IMR-90 (cell line): ENCODE data around the gene KBTBD8. TPM values are rescaled to one million over a fixed set of nuclear protein-coding genes. Genes with fewer than 3 reads are reported as not detected.

Source experiments
- ATAC-seq: fragments of 200-7000 bp; cut with Tn5 transposase; 2 replicates; pipeline ENCODE4 v1.9.1; 2020; ENCODE audit warnings: low read depth, mild to moderate bottlenecking, moderate library complexity
- BruUV-seq: library from RNA; stranded (reverse); fragments of 400-500 nt; replicated peaks from 2 replicates; lab custom pipeline; 2021; lab: Mats Ljungman, UMichigan
- CTCF ChIA-PET: fragments of 300-600 bp; formaldehyde crosslinking; extraction: SDS; loops from one replicate; lab custom pipeline; 2021; ENCODE audit warnings: antibody characterized with exemption; lab: Yijun Ruan, JAX
- POLR2A ChIA-PET: fragments of 300-600 bp; sonication (Branson Sonifier 250); formaldehyde crosslinking; loops from one replicate; lab custom pipeline; 2022; ENCODE audit warnings: antibody characterized with exemption; ENCODE audit not compliant: unreplicated experiment; lab: Charles Lee
- DNase-seq: peaks from one replicate; pipeline ENCODE4 v3.0.0; 2013
- H2AFZ ChIP-seq: replicated peaks from 2 replicates; pipeline ENCODE3; 2013; ENCODE audit warnings: low read length, mild to moderate bottlenecking; ENCODE audit not compliant: poor library complexity
- H2AK5ac ChIP-seq: 2 replicates; pipeline ENCODE4 v1.6.1; 2013; ENCODE audit warnings: low read depth, low read length, inconsistent platforms
- H2AK9ac ChIP-seq: replicated peaks from 2 replicates; pipeline ENCODE3; 2013; ENCODE audit warnings: mild to moderate bottlenecking, low read depth, low read length, moderate library complexity; ENCODE audit not compliant: poor library complexity
- H2BK120ac ChIP-seq: 2 replicates; pipeline ENCODE4 v1.6.1; 2013; ENCODE audit warnings: low read depth, low read length, inconsistent platforms
- H2BK15ac ChIP-seq: 3 replicates; pipeline ENCODE4 v1.6.1; 2013; ENCODE audit warnings: low read depth, low read length, inconsistent platforms
- H2BK20ac ChIP-seq: 2 replicates; pipeline ENCODE4 v1.6.1; 2013; ENCODE audit warnings: low read depth, mild to moderate bottlenecking, inconsistent platforms, low read length, moderate library complexity
- H2BK5ac ChIP-seq: 2 replicates; pipeline ENCODE4 v1.6.1; 2013; ENCODE audit warnings: mild to moderate bottlenecking, low read depth, low read length, inconsistent platforms; ENCODE audit not compliant: poor library complexity, severe bottlenecking
- H3K14ac ChIP-seq: replicated peaks from 2 replicates; pipeline ENCODE4 v1.6.1; 2013; ENCODE audit warnings: low read depth, low read length, inconsistent platforms
- H3K18ac ChIP-seq: 2 replicates; pipeline ENCODE4 v1.6.1; 2013; ENCODE audit warnings: low read depth, low read length, control low read depth
- H3K23ac ChIP-seq: 2 replicates; pipeline ENCODE4 v1.6.1; 2013; ENCODE audit warnings: low read depth, low read length, inconsistent platforms
- H3K27ac ChIP-seq: 2 replicates; pipeline ENCODE4 v1.5.1; 2013; ENCODE audit warnings: mild to moderate bottlenecking, control low read depth, low read length; ENCODE audit not compliant: insufficient read depth
- H3K27me3 ChIP-seq: 2 replicates; pipeline ENCODE4 v1.6.1; 2013; ENCODE audit warnings: low read length; ENCODE audit not compliant: control insufficient read depth, insufficient read depth
- H3K36me3 ChIP-seq: 2 replicates; pipeline ENCODE4 v1.6.1; 2013; ENCODE audit warnings: low read length, mixed read lengths; ENCODE audit not compliant: control insufficient read depth, insufficient read depth
- H3K4ac ChIP-seq: 2 replicates; pipeline ENCODE4 v1.6.1; 2013; ENCODE audit warnings: low read depth, low read length, inconsistent platforms
- H3K4me1 ChIP-seq: 2 replicates; pipeline ENCODE4 v1.6.1; 2013; ENCODE audit warnings: low read length, mixed read lengths; ENCODE audit not compliant: control insufficient read depth, insufficient read depth
- H3K4me2 ChIP-seq: 2 replicates; pipeline ENCODE4 v1.6.1; 2013; ENCODE audit warnings: low read depth, mild to moderate bottlenecking, control low read depth, low read length, moderate library complexity
- H3K4me3 ChIP-seq: 2 replicates; pipeline ENCODE4 v1.5.1; 2013; ENCODE audit warnings: low read depth, mild to moderate bottlenecking, control low read depth, low read length, moderate library complexity; ENCODE audit not compliant: insufficient read depth
- H3K56ac ChIP-seq: 2 replicates; pipeline ENCODE4 v1.6.1; 2013; ENCODE audit warnings: low read length, inconsistent platforms; ENCODE audit not compliant: insufficient read depth; ENCODE audit errors: extremely low read depth
- H3K79me1 ChIP-seq, 2 experiments: 2 replicates each; pipeline ENCODE4 v1.6.1; 2013; ENCODE audit warnings: low read length in 2 of 2, inconsistent platforms in 1 of 2, low read depth in 1 of 2
- H3K9ac ChIP-seq: 2 replicates; pipeline ENCODE4 v1.6.1; 2013; ENCODE audit warnings: low read depth, low read length, control low read depth
- H3K9me1 ChIP-seq: 2 replicates; pipeline ENCODE4 v1.6.1; 2013; ENCODE audit warnings: low read length, inconsistent platforms; ENCODE audit not compliant: insufficient read depth
- H3K9me3 ChIP-seq: 2 replicates; pipeline ENCODE4 v1.6.1; 2013; ENCODE audit warnings: low read length; ENCODE audit not compliant: control insufficient read depth, insufficient read depth
- H4K20me1 ChIP-seq: 2 replicates; pipeline ENCODE4 v1.6.1; 2013; ENCODE audit warnings: low read length, inconsistent platforms; ENCODE audit not compliant: insufficient read depth
- H4K5ac ChIP-seq: 2 replicates; pipeline ENCODE4 v1.6.1; 2013; ENCODE audit warnings: mild to moderate bottlenecking, low read depth, low read length, control low read depth
- H4K8ac ChIP-seq, 2 experiments: 2 replicates each; pipeline ENCODE4 v1.6.1; 2013; ENCODE audit warnings: low read depth in 2 of 2, low read length in 2 of 2, control low read depth in 1 of 2, inconsistent platforms in 1 of 2
- H4K91ac ChIP-seq: 2 replicates; pipeline ENCODE4 v1.6.1; 2013; ENCODE audit warnings: low read depth, low read length, inconsistent platforms; ENCODE audit not compliant: insufficient read depth
- BHLHE40 ChIP-seq: fragments of 150-350 bp; IDR thresholded peaks from 2 replicates; pipeline ENCODE4 v1.6.1; 2016; ENCODE audit warnings: mild to moderate bottlenecking, low read depth, low read length
- CHD1 ChIP-seq: IDR thresholded peaks from 2 replicates; pipeline ENCODE4 v1.6.1; 2012; ENCODE audit warnings: low read depth, low read length, improper control_type of control experiment
- CTCF ChIP-seq: conservative IDR thresholded peaks from 2 replicates; pipeline ENCODE4 v1.5.1; 2012; ENCODE audit warnings: mild to moderate bottlenecking, low read depth, low read length, improper control_type of control experiment
- FOS ChIP-seq: fragments of 150-350 bp; IDR thresholded peaks from 2 replicates; pipeline ENCODE4 v1.6.1; 2016; ENCODE audit warnings: low read depth, low read length
- MAFK ChIP-seq: IDR thresholded peaks from 2 replicates; pipeline ENCODE4 v1.6.1; 2012; ENCODE audit warnings: low read depth, low read length, improper control_type of control experiment
- NFE2L2 ChIP-seq: fragments of 150-350 bp; IDR thresholded peaks from 2 replicates; pipeline ENCODE4 v1.6.1; 2016; ENCODE audit warnings: low read depth, mild to moderate bottlenecking, low read length
- RAD21 ChIP-seq: IDR thresholded peaks from 2 replicates; pipeline ENCODE4 v1.6.1; 2012; ENCODE audit warnings: low read length, improper control_type of control experiment
- RFX5 ChIP-seq: IDR thresholded peaks from 2 replicates; pipeline ENCODE4 v1.8.0; 2012; ENCODE audit warnings: low read depth, mild to moderate bottlenecking, low read length, moderate library complexity
- WGBS, 2 experiments: methylation state at CpG; one replicate each; pipeline versions ENCODE4 v1.1.5 to v1.1.7; 2013; ENCODE audit warnings: missing lambda C conversion rate in 2 of 2; ENCODE audit not compliant: insufficient read length in 1 of 2; ENCODE audit errors: extremely low coverage in 2 of 2; 5-methylcytosine and 5-hydroxymethylcytosine counted together
- dilution Hi-C: fragments of 300-500 bp; cut with HindIII; formaldehyde crosslinking; loops from one replicate; pipeline ENCODE4 v1.14.3; 2018; ENCODE audit warnings: low sequenced_read_pairs; ENCODE audit not compliant: unreplicated experiment
- in situ Hi-C: fragments of 300-500 bp; cut with MboI; formaldehyde crosslinking; loops from 3 replicates; pipeline ENCODE4 v1.14.3; 2019; ENCODE audit warnings: low sequenced_read_pairs, inconsistent platforms, mixed read lengths
- intact Hi-C: fragments of 100-400 bp; cut with micrococcal nuclease; formaldehyde crosslinking; loops from 2 replicates; pipeline ENCODE4 v1.10.0; 2022
- polyA plus RNA-seq, 3 experiments: library from polyadenylated mRNA; depleted of rRNA; stranded (reverse); fragments of >200 nt; gene quantifications; 2 replicates each; pipeline ENCODE4 v1.2.3, GENCODE V29; 2012; ENCODE audit warnings: low replicate concordance in 1 of 3
- total RNA-seq: library from RNA; depleted of rRNA; stranded (reverse); fragments of >200 nt; gene quantifications from 2 replicates; pipeline ENCODE4 v1.2.3, GENCODE V29; 2012
- TF ChIP-seq, protein P1 (sequence below): fragments of 150-350 bp; IDR thresholded peaks from 2 replicates; pipeline ENCODE4 v1.6.1; 2016; ENCODE audit warnings: low read depth, mild to moderate bottlenecking, low read length, moderate library complexity, borderline replicate concordance

Gene KBTBD8
- total and polyA plus RNA-seq, 2 of the 4 experiments (the other 2 are of a cell fraction), result 1.5 to 8.6 TPM

GRCh38 chr3:66958067-66958466 is 40.0 kb upstream of the KBTBD8 start:
- ChIA-PET POLR2A (no interaction called here), CTCF (interaction anchor here (1.3 kb wide), 2 partner anchors 13 to 1917 kb away, joined by 4 to 5 read pairs; no protein-coding TSS in a partner anchor)
- H2BK5ac ChIP-seq, result no peak overlapping the region
- TF ChIP-seq NFE2L2 (no peak), RFX5 (no peak), CTCF (no peak), FOS (no peak), BHLHE40 (no peak), RAD21 (no peak), MAFK (no peak), CHD1 (no peak)
- TF ChIP-seq, protein P1, sequence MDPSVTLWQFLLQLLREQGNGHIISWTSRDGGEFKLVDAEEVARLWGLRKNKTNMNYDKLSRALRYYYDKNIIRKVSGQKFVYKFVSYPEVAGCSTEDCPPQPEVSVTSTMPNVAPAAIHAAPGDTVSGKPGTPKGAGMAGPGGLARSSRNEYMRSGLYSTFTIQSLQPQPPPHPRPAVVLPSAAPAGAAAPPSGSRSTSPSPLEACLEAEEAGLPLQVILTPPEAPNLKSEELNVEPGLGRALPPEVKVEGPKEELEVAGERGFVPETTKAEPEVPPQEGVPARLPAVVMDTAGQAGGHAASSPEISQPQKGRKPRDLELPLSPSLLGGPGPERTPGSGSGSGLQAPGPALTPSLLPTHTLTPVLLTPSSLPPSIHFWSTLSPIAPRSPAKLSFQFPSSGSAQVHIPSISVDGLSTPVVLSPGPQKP, result no peak
- WGBS, 2 experiments, result no CpG with 5 or more reads among the region's 1 CpG
- H3K14ac ChIP-seq, result no peak overlapping the region
- H2BK120ac ChIP-seq, result no peak overlapping the region
- no peaks in the 10 kb centered on the region for H3K36me3 ChIP-seq
- H4K20me1 ChIP-seq, result no peaks in the 10 kb centered on the region
- no peaks in the 10 kb centered on the region for H3K4me1 ChIP-seq
- H3K9me1 ChIP-seq, result no peaks in the 10 kb centered on the region
- peaks cover 10% of the 10 kb centered on the region for H3K27me3 ChIP-seq
- H2BK15ac ChIP-seq, result no peak overlapping the region
- no peak overlapping the region for H3K4me3 ChIP-seq
- intact Hi-C loops (no loop called here), dilution Hi-C loops (no loop called here), in situ Hi-C loops (loop anchor here (25.0 kb wide), 1 partner anchor 404 kb away; no protein-coding TSS in a partner anchor)
- H2AK9ac ChIP-seq, result no peak overlapping the region
- no peak overlapping the region for H4K5ac ChIP-seq
- ATAC-seq (no peak), DNase-seq (no peak)
- H3K79me1 ChIP-seq, result no peaks in the 10 kb centered on the region
- H3K23ac ChIP-seq, result no peak overlapping the region
- H4K8ac ChIP-seq, result no peak overlapping the region
- H3K9ac ChIP-seq, result no peak overlapping the region
- no peak overlapping the region for H2BK20ac ChIP-seq
- no peak overlapping the region for H4K91ac ChIP-seq
- no peak overlapping the region for H2AFZ ChIP-seq
- no peak overlapping the region for H3K56ac ChIP-seq
- no peak overlapping the region for H3K4me2 ChIP-seq
- no peak overlapping the region for H3K4ac ChIP-seq
- no peak overlapping the region for H2AK5ac ChIP-seq
- H3K9me3 ChIP-seq, result no peaks in the 10 kb centered on the region
- no TSS peak for BruUV-seq
- H3K18ac ChIP-seq, result no peak overlapping the region
- H3K27ac ChIP-seq, result no peak overlapping the region
